Activated CD8-positive, alpha-beta memory T cell treated with anti-CD3 and anti-CD28 coated beads, Interleukin-2, amount 50 U/mL, for 24 hours (primary cell): ENCODE measurements around the gene STAU1.
"Not testable (repeated sequence)": the region's sequence is repeated elsewhere in the genome, so short reads cannot be mapped to it uniquely, and the experiment has no call there.

ENCODE experiments used
- DNase-seq: peaks from one replicate; pipeline ENCODE4 v3.0.0-alpha.2; 2020; ENCODE audit errors: extremely low read depth

STAU1 gene

DNA sequence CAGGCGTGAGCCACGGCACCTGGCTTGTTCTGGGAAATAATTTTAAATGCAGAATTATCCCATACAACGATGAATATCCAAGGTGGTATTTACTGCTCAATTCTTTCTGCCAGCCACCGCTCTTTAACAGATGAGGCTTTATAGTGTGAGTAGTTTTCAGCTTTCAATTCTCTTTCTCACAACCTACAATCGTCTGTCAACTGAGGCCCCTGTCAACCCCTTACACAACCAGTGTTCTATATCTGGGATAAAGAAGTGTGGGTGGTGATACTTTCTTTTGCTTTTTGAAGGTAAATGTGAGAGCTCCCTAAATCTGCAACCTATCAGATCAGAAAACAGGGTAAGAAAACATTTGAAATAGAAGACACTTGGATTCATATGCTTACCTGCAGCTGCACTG is 22.5 kb downstream of the STAU1 start:
- no peak for DNase-seq

DNA sequence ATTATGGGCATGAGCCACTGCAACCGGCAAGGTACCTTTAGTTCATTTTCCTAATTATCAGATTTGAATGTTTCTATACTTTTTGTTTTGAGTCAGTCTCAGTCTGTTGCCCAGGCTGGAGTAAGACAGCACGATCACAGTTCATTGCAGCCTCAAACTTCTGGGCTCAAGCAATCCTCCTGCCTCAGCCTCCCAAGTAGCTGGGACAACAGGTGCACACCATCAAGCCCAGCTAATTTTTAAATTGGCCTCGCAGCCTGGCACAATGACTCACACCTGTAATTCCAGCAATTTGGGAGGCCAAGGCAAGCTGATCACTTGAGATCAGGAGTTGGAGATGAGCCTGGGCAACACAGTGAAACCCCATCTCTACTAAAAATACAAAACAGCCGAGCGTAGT is 24.4 kb downstream of the STAU1 start:
- DNase-seq, result no peak

DNA sequence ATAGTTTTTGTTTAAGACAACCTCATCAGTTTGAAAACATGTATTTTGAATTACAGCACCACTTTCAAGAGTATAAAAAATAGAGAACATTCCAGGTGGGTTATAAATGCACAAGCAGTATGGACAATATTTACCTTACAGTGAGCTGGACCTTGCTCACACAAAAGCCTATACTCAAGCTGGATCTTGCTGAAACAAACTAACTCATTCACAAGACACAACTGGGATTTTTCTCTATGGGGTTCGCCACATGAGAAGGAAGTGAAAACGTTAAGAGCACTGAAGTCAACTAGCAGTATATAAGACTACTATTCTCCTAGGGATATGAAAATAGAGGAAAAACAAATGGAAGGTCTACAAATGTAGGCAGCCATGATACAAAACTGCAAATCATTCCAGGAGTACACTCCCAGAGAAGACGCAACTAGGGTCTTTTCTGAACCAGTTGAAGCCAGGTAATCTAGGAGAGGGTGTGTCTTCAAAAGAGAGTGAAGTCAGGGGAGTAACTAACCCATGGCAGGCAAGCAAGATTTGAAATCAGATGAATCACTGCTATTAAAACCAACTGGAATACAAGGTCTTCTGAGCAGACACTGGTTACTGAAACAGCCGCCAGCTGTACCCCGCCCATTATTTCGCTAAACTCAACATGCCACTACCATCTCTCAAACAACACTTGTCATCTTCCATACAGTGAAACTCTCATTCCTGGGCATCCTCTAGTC is 26.5 kb downstream of the STAU1 start:
- no peak for DNase-seq

DNA sequence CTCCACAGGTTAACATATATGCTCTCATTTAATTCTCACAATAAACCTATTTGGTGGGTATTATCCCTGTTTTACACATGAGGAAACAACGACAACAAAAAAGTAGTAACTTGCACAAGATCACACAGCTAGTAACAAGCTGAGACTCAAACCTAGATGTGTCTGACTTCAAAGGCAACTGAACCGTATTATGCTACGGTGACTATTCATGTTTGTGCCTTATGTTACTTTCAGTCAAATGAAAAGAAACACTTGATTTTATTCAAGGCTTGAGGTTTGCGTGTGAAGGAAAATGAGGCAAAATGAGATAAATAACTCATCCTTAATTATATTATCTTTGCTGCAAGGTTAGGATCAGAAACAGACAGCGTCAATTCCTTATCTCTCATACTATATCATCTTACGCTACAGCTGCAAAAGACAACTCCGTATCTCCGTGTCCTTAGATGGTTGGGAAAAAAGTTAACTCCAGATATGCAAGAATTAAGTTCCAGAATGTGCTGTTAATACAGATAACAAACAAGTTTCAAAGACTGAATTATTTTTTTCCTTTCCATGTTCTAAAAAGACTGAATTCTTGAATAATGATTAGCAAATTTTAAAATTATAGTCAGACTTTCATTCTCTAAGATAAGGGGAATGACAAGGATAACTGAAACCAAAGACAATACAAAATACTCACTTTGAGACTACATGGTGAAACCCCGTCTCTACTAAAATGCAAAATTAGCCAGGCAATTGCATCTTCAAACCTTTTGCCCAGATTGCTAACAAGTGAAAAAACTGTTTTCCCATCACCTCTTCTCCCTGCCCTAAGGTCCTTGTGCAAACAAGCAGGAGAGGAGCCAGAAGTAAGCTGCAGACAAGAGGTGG is 27.8 kb downstream of the STAU1 start:
- DNase-seq, result no peak

DNA sequence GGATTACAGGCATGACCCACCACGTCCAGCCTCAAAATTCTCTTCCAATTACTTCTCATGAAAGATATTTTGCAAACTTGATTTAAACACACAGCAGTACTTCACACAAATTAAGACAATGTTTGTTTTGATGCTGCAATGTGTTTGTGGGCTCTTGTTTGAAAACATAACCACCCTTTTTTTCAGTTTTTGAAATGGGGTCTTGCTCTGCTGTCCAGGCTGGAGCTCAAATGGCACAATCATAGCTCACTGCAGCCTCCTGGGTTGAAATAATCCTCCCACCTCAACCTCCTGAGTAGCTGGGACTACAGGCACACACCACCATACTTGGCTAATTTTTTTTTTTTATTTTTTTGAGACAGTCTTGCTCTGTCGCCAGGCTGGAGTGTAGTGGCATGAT is 31.0 kb downstream of the STAU1 start:
- no peak for DNase-seq

DNA sequence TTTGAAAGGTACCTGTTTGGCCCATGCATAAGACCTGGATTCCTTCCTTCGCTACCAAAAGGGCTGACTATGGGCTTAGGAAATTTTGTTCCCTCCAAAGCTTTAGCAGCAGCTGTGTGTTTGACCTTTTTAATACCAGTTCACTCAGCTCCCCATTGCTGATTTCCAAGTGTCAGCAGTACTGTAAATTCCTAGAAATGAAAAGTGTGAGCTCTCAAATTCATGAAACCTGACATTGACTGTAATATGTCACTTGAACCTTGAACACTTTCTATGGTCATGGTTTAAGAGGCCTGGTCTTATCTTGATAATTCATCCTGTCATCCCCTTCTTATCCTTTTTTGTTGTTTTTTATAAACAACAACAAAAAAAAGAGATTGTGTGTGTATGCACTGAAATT is 31.7 kb downstream of the STAU1 start:
- no peak for DNase-seq

DNA sequence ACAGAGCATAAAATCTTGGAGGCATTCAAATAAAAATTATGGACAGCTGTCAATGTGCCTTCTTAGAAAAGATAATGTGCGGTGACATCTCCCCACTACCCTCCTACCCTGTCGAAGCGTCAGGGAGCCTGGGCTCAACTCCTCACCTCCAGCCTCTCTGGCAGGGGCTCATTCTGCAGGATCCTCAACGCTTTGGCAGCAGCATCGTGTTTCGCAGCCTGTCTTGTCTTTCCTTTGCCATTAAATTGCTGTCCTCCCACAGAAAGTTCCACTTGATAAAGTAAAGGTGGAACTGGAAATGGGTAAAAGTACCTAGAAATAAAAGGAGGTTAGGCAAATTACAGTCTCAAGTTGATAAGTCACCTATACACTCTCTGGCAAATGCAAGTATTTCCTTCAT is 36.7 kb downstream of the STAU1 start:
- no peak for DNase-seq

DNA sequence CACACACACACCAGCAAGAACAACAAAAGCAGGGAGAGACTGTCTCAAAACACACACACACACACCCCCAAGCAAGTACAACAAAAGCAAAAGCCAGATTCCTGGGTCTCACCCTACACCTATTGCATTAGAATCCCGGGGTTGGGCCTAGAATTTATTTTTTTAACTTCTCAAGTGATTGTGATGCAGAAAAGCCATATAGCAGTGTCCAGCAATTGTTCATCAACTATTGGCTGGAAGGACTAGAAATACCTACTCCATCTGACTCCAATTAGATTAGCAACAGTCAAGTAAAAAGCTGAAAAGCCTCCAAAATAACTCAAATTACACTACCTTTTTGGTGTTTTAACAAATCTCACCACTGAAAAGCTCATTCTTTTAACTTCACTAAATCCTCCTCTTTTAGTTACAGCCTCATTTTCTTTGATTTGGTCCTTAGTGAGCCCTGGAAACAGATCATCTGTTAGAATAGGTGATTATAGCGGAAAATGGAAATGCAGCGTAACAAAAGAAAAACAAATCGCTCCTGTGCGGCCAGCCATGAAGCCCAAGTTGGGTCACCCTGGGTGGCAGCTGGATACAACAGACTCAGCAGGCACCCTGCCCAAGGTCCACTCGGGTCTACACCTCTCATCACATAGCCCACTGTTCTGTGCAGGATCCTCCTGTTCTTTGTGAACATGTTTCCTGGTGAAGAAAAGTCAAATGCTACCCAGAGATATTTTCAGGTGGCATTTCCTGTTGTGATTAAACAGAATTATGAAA is 38.7 kb downstream of the STAU1 start:
- DNase-seq, result no peak

DNA sequence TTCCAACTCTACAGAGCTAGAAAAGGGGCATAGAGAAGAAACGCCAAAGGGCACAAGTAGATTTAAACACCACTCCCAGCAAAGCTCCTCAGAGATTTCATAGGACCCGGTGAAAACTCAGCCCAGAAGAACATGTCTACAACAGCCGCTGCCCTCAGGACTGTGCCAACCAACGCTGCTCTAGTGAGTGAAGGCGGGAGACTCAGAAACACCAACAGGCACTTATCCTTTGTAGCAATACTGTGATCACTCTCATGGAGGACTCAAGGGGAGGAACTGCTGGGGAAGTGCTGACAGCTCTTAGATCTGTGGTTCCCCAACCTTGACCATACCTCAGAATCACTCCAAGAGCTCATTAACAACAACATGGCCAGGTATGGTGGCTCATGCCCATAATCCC is 39.5 kb downstream of the STAU1 start:
- DNase-seq, result no peak

DNA sequence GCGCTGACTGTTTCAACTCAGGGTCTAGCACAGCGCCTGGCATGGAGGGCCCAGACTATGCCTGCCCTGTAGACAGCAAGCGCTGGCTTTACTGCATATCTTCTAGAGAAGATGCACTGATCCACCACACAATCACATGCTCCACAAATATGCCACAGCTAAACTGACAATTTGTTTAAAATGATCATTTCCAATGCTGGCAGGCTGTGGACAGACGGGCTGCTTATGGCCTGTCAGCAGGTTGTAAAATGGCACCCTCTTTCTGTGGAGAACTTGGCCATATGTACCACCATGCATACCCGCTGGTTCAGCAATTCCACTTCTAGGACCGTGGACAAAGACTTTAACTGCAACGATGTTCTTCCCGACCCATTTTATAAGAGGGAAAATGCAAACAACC is 40.8 kb downstream of the STAU1 start:
- DNase-seq, result no peak

DNA sequence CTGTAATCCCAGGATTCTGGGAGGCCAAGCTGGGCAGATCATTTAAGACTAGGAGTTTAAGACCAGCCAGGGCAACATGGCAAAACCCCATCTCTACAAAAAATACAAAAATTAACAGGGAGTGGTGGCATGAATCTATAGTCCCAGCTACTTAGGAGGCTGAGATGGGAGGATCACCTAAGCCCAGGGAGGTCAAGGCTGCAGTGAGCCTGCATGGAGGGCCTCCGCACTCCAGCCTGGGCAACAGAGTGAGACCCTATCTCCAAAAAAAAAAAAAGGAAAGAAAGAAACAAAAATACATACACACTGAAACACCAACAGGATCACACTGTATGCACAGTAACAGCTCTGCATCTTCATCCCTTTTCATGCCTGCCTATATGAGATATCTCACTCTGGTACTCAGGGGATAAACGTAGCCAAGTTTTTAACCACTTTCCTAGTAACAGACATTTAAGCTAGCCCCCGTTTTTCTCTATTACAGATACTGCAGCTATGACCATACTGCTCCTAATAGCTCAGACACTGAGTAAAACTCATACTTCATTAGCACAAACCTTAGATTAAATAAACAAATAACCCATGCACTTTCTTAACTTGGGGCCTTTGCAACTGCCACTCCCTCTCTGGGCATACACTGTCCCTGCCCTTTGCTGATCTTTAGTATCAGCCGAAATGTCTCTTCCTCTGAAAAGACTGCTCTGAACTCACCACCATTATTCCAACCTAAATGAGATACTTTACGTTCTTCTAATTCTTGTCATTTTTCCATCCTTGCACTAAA is 41.5 kb downstream of the STAU1 start:
- DNase-seq, result no peak

DNA sequence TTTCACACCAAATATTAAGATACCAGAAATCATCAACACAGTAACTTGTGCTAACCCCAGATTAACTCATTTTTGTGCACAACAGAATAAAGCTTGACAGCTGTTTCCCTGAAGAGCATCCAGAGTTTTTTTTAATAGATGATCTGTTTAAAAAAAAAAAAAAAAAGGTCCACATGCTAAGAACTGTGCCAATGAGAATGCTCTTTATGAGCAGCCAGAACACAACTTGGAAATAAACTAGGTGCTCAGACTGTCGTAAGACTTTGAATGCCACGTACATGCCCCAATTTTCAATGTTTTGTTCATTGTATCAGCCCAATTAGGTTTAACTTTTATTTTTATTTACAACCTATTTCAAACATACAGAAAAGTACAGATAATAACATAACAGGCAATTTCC is 47.3 kb downstream of the STAU1 start:
- DNase-seq, result no peak

DNA sequence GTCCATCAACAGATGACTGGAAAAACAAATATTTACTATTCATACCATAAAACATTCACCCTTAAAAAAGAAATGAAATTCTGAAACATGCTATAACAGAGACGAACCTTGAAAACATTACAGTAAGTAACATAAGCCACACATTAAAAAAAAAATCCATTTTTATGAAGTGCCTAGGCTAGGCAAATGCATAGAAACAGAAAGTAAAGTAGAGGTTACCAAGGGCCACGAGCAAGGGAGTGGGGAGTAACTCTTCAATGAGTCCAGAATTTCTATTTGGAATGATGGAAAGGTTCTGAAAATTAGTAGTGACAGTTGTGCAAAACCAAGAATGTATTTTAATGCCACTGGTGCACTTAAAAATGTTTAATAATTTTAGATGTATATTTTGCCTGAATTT is 47.7 kb downstream of the STAU1 start:
- no peak for DNase-seq

DNA sequence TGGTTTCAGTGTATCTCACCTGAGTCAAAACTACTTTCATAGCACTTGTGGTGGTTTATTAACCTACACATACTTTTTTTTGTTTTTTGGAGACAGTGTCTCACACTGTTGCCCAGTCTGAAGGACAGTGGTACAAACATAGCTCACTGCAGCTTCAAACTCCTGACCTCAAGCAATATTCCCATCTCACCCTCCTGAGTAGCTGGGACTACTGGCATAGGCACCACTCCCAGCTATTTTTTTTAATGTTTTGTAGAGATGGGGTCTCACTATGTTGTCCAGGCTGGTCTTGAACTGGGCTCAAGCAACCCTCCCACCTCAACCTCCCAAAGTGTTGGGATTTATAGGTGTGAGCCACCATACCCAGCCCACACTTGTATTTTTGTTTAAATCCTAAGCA is 49.7 kb downstream of the STAU1 start:
- no peak for DNase-seq

DNA sequence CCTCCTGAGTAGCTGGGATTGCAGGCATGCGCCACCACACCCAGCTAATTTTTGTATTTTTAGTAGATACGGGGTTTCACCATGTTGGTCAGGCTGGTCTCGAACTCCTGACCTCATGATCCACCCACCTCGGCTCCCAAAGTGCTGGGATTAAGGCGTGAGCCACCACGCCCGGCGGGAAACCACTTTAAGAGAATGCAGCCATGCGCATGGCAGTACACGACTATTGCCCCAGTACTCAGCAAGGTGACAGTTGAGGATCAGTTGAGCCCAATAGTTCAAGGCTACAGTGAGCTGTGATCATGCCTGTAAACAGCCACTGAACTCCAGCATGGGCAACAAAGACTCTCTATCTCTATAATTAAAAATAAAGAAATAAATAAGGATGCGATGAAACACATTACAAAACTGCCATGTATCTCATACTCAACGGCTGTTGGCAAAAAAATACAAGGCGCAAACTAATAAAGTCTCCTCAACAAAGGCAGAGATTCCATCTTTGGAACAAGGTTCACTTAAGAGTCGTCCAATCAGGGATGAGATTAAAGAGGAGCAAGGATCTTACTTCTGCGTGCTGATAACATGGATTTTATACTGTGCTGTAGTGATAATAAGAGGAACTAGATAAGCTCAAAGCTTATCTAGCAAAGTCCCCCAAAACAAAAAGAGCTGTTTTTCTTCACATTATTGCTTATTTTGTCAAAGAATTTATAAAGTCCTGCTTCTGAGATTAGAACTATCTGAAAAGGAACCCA is 51.1 kb downstream of the STAU1 start:
- no peak for DNase-seq

DNA sequence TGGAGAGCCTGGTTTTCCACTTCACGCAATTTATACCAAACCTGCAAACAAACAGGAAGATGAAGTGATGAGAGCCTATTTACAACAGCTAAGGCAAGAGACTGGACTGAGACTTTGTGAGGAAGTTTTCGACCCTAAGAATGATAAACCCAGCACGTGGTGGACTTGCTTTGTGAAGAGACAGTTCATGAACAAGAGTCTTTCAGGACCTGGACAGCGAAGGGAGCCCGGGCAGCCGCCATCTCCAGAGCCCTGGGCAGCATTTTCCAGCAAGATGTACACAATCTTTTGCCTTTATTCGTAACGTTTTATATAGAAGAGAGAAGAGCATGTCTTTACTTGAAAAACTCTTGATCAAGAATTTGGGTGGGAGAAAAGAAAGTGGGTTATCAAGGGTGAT is 53.3 kb downstream of the STAU1 start:
- not testable (repeated sequence) for DNase-seq

DNA sequence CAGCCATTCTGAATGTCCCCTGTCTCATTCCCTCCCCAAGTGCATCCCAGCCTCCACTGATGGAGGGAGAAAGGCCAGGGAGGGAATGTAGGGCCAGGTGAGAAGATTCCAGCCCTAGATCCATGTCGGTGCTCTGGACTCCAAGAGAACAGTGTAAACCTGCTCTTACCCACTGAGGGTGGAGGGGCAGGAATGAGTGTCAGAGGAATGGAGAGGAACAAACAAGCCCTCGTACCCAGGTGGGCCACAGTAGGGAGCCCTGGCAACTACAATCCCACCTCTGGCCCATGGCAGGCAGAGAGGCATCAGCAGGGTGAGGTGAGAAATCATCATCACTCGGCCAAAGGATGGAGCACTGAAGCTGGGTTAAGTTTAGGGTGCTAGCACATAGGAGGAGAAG is 54.6 kb downstream of the STAU1 start:
- no peak for DNase-seq

DNA sequence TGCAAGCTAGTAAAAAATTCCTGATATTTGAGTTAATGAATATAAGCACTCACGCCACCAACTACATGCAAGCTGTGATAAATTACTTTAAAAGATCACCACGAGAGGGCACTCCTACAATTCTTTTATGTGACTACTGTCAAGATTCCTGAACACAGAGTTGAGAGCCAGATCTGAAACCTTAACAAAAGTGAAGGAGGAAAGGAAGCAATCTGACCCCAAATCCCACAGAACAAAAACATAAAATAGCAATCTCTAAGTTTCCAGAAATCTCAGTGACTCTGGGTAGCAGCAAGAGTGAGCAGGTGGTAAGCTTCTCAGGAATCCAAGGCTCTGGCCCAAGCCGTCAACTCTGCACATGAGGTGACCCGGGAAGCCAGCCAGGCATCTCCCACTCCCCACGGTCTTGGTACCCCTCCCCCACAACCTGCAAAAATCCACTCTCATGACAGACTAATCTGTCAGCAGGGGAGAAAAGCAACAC is 55.1 kb downstream of the STAU1 start:
- DNase-seq, result no peak

DNA sequence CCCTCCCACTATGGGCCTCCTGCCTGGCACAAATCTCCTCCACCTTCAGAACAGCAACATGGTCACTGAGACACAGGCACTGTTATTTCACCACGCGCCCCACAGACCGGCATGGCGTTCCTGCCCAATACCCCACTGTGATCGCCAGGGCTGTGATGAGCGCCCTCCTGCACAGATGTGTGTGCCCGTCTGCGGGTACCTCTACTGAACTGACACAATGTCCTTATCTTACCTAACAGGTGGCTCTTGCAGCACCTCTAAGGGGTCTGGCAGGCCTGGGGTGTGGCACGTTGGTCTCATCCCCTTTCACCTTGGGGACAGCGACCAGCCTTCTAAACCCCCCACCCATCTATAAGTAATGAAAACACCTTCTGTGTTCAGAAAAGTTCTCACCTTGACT is 64.2 kb downstream of the STAU1 start:
- DNase-seq, result no peak

DNA sequence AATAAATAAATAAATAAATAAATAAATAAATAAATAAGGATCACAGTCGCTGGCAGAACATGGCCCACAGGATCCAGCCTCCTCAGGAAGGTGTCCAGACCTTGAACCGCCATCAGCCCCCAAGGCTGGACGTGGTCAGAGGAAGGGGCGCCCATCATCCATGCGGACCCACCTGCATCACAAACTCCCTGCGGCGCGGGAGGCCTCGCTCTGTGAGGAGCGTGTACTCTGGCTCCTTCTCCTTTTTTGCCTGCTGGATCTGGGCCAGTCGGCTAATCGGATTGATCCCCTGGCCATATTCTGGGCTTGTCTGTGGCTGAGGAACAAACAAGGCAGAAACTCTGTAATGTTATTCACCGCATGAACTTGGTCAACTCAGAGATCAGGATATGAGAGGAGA is 65.2 kb downstream of the STAU1 start:
- no peak for DNase-seq

DNA sequence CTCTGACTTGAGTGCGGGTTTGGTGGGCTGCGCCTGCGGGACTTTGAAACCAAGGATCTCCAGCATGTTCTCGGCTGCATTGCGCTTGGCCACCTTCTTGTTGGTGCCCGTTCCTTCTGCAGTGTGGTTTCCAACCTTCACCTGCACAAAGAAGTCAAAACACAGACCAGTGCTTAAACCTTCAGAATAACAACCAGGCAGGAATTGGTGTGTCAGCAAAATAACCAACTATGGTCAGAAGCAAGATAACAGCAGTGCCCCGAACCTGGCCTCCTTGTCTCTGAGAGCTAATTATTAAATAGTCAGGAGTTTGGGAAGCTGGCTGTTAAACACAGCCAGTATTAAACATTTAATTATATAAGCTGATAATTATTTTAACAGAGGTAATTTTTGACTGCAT is 68.1 kb downstream of the STAU1 start:
- no peak for DNase-seq
